NCI-H1694 (cell line): Measurements from ENCODE around the gene DCAF4.
"Not testable (repeated sequence)": the region's sequence is repeated elsewhere in the genome, so short reads cannot be mapped to it uniquely, and the experiment has no call there.

ENCODE experiments used
- DNase-seq: peaks from one replicate; lab custom pipeline; 2025; lab: John Stamatoyannopoulos, UW

The DCAF4 gene

DNA sequence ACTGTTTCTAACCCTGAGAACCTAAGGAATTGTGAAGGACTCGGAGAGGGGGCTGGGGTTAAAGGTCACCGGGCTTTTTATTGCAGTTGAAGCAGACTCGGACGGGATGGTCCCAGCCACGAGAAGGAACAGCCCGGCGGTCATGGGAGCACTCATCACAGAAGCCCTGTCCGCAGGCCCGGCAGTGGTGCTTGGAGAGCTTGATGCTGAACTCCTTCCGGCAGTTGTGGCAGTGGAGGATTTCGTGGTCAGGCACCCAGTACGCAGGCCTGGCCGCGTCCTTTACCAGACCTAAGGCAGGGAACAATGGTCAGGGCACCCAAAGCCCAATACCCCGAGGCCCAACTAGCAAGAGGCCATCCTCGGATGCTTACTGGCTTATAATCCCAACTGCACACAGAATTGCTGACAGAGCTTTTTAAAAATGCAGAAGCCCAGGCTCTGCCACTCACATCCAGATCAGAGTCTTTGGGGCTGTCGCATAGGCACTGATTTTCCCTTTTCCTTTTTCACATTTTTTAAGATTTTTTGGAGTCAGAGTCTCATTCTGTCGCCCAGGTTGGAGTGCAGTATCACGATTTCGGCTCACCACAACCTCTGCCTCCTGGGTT lies 44.7 kb downstream of the DCAF4 start:
- no peak for DNase-seq

GRCh38 chr14:72974661-72975060 lies 48.4 kb downstream of the DCAF4 start:
- DNase-seq: no peak

GRCh38 chr14:72975770-72976169 lies 49.5 kb downstream of the DCAF4 start:
- DNase-seq: no peak

GRCh38 chr14:72978856-72979255 lies 52.6 kb downstream of the DCAF4 start:
- DNase-seq: no peak

- DNase-seq: no peak
Measured at GRCh38 chr14:72980863-72981262, 54.6 kb downstream of the DCAF4 start.

GRCh38 chr14:72982146-72982708 lies 56.0 kb downstream of the DCAF4 start:
- DNase-seq: no peak

DNA sequence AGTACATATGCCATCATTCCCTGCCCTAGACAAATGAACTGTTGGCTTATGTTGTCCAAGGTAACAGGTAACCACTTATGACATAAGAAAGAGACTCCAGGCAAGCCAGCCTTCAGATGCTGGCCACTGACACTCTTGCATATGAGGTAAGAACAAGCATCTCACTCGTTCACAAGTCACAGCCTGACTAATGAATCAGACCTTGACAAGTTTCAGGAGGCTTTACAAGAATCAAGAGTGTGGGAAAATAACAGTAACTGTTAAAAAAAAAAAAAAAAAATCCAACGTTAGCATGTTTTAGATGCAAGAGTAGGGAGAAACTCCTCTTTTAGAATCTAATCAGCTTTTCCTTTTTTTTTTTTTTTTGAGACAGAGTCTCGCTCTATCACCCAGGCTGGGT lies 60.0 kb downstream of the DCAF4 start:
- no peak for DNase-seq

DNA sequence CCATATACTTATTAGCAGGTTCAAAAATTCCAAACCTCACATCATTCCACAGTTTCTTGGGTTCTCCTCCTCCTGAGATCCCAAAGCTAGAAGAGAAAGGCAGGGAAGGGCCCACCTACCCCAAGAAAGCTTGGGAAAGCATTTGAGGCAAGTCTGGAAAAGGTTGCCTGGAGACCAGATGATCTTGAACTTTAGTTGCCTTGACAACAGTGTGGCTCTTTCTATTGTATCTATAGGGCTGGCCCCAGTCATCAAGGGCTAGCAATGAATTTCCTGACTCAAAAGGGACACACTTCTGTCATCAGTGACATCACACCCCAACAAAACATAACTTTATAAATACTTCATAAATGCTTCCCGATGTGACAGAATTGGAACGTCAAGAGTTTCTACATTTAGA lies 60.6 kb downstream of the DCAF4 start:
- no peak for DNase-seq

- DNase-seq: no peak
Measured at GRCh38 chr14:72990171-72990570, 63.9 kb downstream of the DCAF4 start.

DNA sequence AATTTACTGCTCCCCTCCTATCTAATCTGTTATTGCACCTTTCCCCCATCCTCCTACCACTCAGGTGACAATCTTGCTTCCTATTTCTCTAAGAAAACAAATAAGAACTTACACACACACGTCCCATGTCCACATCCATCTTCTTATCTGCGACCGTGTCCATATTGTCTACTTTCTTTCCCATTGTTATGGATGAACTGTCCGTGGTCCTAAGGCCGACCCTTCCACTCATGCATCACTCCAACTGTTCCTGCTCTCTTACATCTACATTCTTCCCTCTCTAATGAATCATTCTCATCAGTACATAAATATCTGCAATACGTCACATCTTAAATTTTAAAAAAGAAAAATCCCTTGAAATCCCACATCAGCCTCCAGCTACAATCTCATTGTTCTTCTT lies 70.7 kb downstream of the DCAF4 start:
- DNase-seq: no peak

DNA sequence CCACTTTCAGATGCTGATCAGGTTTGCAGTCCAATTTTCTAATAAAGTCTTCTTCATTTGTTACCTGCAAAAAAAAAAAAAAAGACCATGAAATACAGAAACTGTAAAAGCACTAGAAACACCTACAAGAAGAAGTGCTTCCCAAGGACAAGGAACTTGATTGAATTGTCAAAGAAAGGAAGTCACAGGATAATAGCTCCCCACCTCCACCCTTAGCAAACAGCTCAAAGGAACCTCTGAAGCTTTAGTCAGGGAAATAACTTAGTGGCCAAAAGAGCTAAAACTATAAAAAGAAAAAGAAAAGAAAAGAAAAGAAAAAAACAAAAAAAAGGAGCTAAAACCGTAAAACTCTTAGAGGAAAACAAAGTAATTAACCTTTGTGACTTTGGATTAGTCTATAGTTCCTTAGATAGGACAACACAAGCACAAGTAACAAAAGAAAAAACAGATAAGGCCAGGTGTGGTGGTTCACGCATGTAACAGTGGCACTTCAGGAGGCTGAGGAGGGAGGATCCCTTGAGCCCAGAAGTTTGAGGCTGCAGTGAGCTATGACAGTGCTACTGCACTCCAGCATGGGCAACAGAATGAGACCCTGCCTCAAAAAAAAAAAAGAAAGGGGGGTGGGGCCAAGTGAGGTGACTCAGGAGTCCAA lies 72.1 kb downstream of the DCAF4 start:
- no peak for DNase-seq

GRCh38 chr14:72999316-72999715 lies 73.1 kb downstream of the DCAF4 start:
- DNase-seq: no peak

DNA sequence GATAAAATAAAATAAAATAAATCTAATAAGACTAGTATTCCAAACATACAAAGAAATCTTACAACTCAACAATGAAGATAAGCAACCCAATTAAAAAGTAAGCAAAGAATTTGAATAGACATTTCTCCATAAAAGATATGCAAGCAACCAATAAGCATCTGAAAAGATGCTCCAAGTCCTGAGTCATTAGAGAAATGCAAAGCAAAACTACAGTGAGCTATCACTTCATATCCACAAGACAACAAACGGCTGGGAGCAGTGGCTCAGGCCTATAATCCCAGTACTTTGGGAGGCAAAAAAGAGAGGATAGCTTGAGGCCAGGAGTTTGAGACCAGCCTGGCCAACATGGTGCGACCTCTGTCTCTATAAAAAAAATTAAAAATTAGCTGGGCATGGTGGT lies 73.8 kb downstream of the DCAF4 start:
- DNase-seq: no peak

DNA sequence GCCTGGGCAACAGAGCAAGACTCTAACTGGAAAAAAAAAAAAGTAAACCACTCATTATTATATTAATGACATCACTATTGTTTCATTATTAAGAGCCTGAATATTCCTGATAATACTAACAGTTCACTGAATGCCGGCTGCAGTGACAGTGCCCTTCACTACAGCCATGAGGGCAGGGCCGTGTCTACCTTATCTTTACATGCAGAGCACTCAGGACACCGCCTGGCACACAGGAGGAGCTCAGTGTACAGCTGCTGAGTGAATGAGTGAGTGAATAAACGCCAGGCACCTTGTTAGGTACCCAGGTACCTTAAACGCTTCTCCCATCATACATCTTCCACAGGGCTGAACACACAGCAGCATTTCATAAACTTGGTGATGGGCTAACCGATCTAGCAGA lies 77.4 kb downstream of the DCAF4 start:
- DNase-seq: no peak

GRCh38 chr14:73004641-73005040 lies 78.4 kb downstream of the DCAF4 start:
- DNase-seq: not testable (repeated sequence)

GRCh38 chr14:73007835-73008234 lies 81.6 kb downstream of the DCAF4 start:
- no peak for DNase-seq

DNA sequence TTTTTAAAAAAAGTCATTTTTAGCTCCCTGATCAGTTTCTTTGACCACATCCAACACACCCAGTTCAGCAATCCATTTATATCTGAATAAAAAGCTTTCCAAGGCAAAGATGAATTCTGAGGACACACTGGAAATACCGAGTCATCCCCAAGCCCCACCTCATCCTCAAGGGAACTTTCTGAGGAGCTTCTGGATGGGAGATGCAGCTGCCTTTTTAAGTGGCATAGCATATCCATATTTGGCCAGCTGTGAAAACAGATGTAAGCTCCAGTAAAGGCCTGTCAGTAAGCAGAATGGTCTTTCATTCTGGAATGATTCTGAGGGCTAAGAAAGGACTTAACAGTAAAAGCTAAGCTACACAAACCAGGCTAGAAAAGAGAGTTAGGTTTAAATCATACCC lies 82.2 kb downstream of the DCAF4 start:
- no peak for DNase-seq
